ENCODE measurements around the gene ZMIZ1. TPM values are rescaled to one million over a fixed set of nuclear protein-coding genes. Genes with fewer than 3 reads are reported as not detected.

ZMIZ1 gene
- total RNA-seq, 1 experiment from 2014 or later, result 23.5 TPM

DNA sequence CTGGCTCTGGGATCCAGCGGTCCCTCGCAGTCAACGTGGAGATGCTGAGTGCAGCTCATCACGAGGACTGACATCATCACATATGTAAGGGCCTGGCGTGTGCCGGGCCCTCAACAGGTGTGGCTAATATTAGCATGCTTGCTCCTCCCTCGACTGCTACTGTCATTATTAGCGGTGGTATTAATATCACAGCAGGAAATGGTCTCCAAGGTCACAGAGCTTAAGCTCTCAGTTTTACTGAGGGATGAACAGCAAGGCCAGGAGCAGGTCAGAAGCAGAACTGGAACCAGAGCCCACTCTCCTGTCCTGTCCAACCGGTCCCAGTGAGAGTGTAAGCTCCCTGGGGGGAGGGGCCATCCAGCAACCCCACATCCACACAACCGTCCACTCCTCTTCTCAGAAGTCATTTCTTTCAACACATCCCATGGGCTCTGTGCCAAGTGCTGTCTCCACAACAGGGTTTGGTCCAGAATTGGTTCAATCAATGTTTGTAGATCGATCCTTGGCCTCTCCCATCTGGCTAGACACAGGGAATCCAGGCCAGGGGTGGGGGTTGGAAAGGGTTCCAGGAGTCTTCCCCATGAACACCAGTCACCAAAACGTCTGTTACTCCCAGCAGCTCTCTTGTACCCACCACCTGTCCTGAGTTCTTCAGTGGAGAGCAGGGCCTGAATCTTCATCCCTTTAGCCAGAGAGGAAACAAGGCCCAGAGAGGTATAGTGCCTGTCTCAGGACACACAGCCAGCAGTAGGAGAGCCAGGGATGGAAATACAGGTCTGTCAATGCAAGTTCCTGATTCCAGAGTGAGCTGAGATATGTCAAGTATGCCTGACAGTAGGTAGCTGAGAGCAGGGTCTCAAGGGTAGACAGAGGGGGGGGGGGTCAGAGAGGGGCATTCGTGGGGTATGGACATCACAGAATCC, 45.3 kb upstream of the ZMIZ1 start:
- no peaks in the 10 kb centered on the region for H3K4me1 Mint-ChIP-seq (ENCODE audit: low read depth, unreplicated experiment)
- intact Hi-C loops (cut with micrococcal nuclease; ENCODE audit: unreplicated experiment), result no loop called here
- TF ChIP-seq, protein P1, sequence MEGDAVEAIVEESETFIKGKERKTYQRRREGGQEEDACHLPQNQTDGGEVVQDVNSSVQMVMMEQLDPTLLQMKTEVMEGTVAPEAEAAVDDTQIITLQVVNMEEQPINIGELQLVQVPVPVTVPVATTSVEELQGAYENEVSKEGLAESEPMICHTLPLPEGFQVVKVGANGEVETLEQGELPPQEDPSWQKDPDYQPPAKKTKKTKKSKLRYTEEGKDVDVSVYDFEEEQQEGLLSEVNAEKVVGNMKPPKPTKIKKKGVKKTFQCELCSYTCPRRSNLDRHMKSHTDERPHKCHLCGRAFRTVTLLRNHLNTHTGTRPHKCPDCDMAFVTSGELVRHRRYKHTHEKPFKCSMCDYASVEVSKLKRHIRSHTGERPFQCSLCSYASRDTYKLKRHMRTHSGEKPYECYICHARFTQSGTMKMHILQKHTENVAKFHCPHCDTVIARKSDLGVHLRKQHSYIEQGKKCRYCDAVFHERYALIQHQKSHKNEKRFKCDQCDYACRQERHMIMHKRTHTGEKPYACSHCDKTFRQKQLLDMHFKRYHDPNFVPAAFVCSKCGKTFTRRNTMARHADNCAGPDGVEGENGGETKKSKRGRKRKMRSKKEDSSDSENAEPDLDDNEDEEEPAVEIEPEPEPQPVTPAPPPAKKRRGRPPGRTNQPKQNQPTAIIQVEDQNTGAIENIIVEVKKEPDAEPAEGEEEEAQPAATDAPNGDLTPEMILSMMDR (IDR thresholded peaks at IDR 0.05; ENCODE audit: unreplicated experiment), result no peak
- CTCF ChIA-PET, result no interaction called here
- DNase-seq, result no peak
- H3K27me3 Mint-ChIP-seq (ENCODE audit: unreplicated experiment), result peaks cover 23% of the 10 kb centered on the region
- BruUV-seq (replicated peaks), result no TSS peak
- no peaks in the 10 kb centered on the region for H3K9me3 Mint-ChIP-seq (ENCODE audit: low read depth, unreplicated experiment)
- no peaks in the 10 kb centered on the region for H3K36me3 Mint-ChIP-seq (ENCODE audit: insufficient read depth, unreplicated experiment)
- H3K4me3 Mint-ChIP-seq (ENCODE audit: low read depth, unreplicated experiment), result no peak overlapping the region
- H3K27ac Mint-ChIP-seq (ENCODE audit: unreplicated experiment), result no peak overlapping the region

DNA sequence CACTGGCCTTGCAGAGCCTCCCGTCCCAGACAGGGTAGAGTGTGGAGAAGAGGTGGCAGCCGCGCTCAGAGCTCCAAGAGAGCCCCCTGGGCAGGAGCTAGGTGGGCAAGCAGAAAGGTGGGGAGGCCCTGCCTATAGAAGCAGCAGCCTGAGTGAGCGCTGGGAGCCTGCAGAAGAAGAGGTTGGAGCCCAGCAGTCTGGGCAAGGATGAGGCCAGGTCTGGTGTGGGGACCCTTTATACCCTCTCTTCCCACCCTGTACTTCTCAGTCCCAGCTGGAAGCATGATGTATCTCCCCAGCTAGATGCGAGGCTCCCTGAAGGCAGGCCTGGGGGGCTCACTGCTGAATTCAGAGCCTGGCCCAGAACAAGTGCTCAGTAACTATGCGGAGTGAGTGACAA, 44.5 kb upstream of the ZMIZ1 start:
- Mint-ChIP-seq H3K9me3 (ENCODE audit: low read depth, unreplicated experiment) (no peaks in the 10 kb centered on the region), H3K27me3 (ENCODE audit: unreplicated experiment) (peaks cover 28% of the 10 kb centered on the region), H3K27ac (ENCODE audit: unreplicated experiment) (no peak overlapping the region), H3K4me3 (ENCODE audit: low read depth, unreplicated experiment) (no peak overlapping the region), H3K36me3 (ENCODE audit: insufficient read depth, unreplicated experiment) (no peaks in the 10 kb centered on the region), H3K4me1 (ENCODE audit: low read depth, unreplicated experiment) (no peaks in the 10 kb centered on the region)
- DNase-seq, result no peak
- intact Hi-C loops (cut with micrococcal nuclease; ENCODE audit: unreplicated experiment), result no loop called here
- TF ChIP-seq, protein P1 (IDR thresholded peaks at IDR 0.05; ENCODE audit: unreplicated experiment), result no peak
- CTCF ChIA-PET, result no interaction called here
- BruUV-seq (replicated peaks), result no TSS peak

GRCh38 chr10:79024720-79025198, 44.0 kb upstream of the ZMIZ1 start:
- no peak for DNase-seq
- CTCF ChIA-PET, result no interaction called here
- intact Hi-C loops (cut with micrococcal nuclease; ENCODE audit: unreplicated experiment), result no loop called here
- H3K27ac Mint-ChIP-seq (ENCODE audit: unreplicated experiment), result no peak overlapping the region
- BruUV-seq (replicated peaks), result no TSS peak
- H3K4me3 Mint-ChIP-seq (ENCODE audit: low read depth, unreplicated experiment), result no peak overlapping the region
- H3K27me3 Mint-ChIP-seq (ENCODE audit: unreplicated experiment), result peaks cover 28% of the 10 kb centered on the region
- TF ChIP-seq, protein P1 (IDR thresholded peaks at IDR 0.05; ENCODE audit: unreplicated experiment), result no peak
- no peaks in the 10 kb centered on the region for H3K4me1 Mint-ChIP-seq (ENCODE audit: low read depth, unreplicated experiment)
- H3K36me3 Mint-ChIP-seq (ENCODE audit: insufficient read depth, unreplicated experiment), result no peaks in the 10 kb centered on the region
- no peaks in the 10 kb centered on the region for H3K9me3 Mint-ChIP-seq (ENCODE audit: low read depth, unreplicated experiment)

DNA sequence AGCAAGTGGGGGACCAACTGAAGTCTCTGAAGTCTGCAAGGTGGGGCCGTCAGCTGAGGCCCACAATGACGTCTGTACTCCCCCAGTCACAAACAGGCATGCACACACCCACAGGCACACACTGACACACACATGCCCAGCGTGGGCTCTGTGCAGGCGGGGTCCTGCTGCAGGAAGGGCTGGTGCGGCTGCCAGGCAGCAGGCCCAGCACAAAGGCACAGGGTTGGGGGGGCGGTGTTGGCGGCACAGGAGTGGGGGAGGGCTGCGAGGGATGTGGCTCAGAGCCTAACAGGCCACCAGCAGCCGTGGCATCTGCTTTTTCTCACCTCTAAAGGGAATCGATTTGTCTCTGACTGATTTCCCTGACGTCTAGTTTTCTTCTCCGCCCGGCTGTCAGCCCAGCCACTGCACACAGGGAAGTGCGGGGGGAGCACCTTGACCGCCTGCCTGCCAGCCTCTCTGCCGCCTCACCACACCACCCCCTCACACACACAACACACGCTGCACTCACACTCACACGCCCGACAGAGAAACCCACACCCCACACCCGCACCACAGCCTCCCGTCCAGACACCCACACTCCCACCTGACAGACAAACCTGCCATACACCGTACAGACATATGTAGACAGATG, 43.5 kb upstream of the ZMIZ1 start:
- H3K27ac Mint-ChIP-seq (ENCODE audit: unreplicated experiment), result no peak overlapping the region
- intact Hi-C loops (cut with micrococcal nuclease; ENCODE audit: unreplicated experiment), result no loop called here
- no peaks in the 10 kb centered on the region for H3K4me1 Mint-ChIP-seq (ENCODE audit: low read depth, unreplicated experiment)
- H3K4me3 Mint-ChIP-seq (ENCODE audit: low read depth, unreplicated experiment), result no peak overlapping the region
- no peaks in the 10 kb centered on the region for H3K9me3 Mint-ChIP-seq (ENCODE audit: low read depth, unreplicated experiment)
- no TSS peak for BruUV-seq (replicated peaks)
- no peaks in the 10 kb centered on the region for H3K36me3 Mint-ChIP-seq (ENCODE audit: insufficient read depth, unreplicated experiment)
- no peak for DNase-seq
- CTCF ChIA-PET, result no interaction called here
- H3K27me3 Mint-ChIP-seq (ENCODE audit: unreplicated experiment), result peaks cover 32% of the 10 kb centered on the region
- TF ChIP-seq, protein P1 (IDR thresholded peaks at IDR 0.05; ENCODE audit: unreplicated experiment), result no peak

Measured in Calu3 (cell line).